Endothelial cell of umbilical vein (primary cell): Measurements from ENCODE around the gene PNPLA3. TPM values are rescaled to one million over a fixed set of nuclear protein-coding genes. Genes with fewer than 3 reads are reported as not detected.
"Not testable (repeated sequence)": the region's sequence is repeated elsewhere in the genome, so short reads cannot be mapped to it uniquely, and the experiment has no call there.

ENCODE experiments used
- BruUV-seq: library from RNA; stranded (reverse); fragments of 400-500 nt; replicated peaks from 2 replicates; lab custom pipeline; 2021; lab: Mats Ljungman, UMichigan
- CTCF ChIA-PET: fragments of 300-600, 350-600 bp; sonication (Branson Sonifier 250); formaldehyde crosslinking; loops from one replicate; lab custom pipeline; 2021; ENCODE audit warnings: antibody characterized with exemption, inconsistent platforms; lab: Charles Lee
- POLR2A ChIA-PET: fragments of 300-600, 350-600 bp; sonication (Branson Sonifier 250); formaldehyde crosslinking; loops from one replicate; lab custom pipeline; 2021; ENCODE audit warnings: antibody characterized with exemption, inconsistent platforms; lab: Charles Lee
- DNase-seq: peaks from one replicate; pipeline ENCODE4 v3.0.0-alpha.2; 2011; ENCODE audit warnings: low read depth, low spot score
- FAIRE-seq: peaks from 2 replicates; lab custom pipeline; 2011; peaks lifted over from hg19 to GRCh38; lab: Jason Lieb, UNC
- H2AFZ ChIP-seq: 2 replicates; pipeline ENCODE4 v1.6.0; 2012; ENCODE audit warnings: low read depth, low read length, control low read depth, inconsistent platforms
- H3K27ac ChIP-seq: 2 replicates; pipeline ENCODE4 v1.5.1; 2011; ENCODE audit warnings: low read depth, mild to moderate bottlenecking, control low read depth, low read length, moderate library complexity; ENCODE audit not compliant: insufficient read depth
- H3K27me3 ChIP-seq, 2 experiments: 2 replicates each; pipeline versions ENCODE4 v1.6.0 to v1.6.1; 2011; ENCODE audit warnings: low read length in 2 of 2, mixed read lengths in 1 of 2; ENCODE audit not compliant: control insufficient read depth in 2 of 2, insufficient read depth in 2 of 2
- H3K36me3 ChIP-seq, 2 experiments: 2 replicates in 1 of 2; 3 replicates in 1 of 2; pipeline ENCODE4 v1.5.1; 2011; ENCODE audit warnings: low read length in 2 of 2, mild to moderate bottlenecking in 1 of 2, moderate library complexity in 1 of 2; ENCODE audit not compliant: control insufficient read depth in 2 of 2, insufficient read depth in 2 of 2; ENCODE audit errors: extremely low read depth in 1 of 2
- H3K4me1 ChIP-seq: 3 replicates; pipeline ENCODE4 v1.5.1; 2011; ENCODE audit warnings: mild to moderate bottlenecking, low read length; ENCODE audit not compliant: control insufficient read depth, insufficient read depth; ENCODE audit errors: extremely low read depth
- H3K4me2 ChIP-seq: 2 replicates; pipeline ENCODE4 v1.6.1; 2011; ENCODE audit warnings: low read length, control low read depth, mixed read lengths; ENCODE audit not compliant: insufficient read depth
- H3K4me3 ChIP-seq, 3 experiments: fragments of 200-600 bp in 1 of 3; sonication (generic), shearing (Covaris generic) in 1 of 3; replicated peaks in 1 of 3; 2 replicates each; pipeline ENCODE4 v1.5.1; 2011 to 2016; ENCODE audit warnings: control low read depth in 3 of 3, low read length in 3 of 3, mild to moderate bottlenecking in 2 of 3, inconsistent platforms in 1 of 3, low read depth in 1 of 3, moderate library complexity in 1 of 3; ENCODE audit not compliant: insufficient read depth in 1 of 3
- H3K79me2 ChIP-seq: 2 replicates; pipeline ENCODE4 v1.6.0; 2012; ENCODE audit warnings: low read length, inconsistent platforms; ENCODE audit not compliant: control insufficient read depth, insufficient read depth
- H3K9ac ChIP-seq: replicated peaks from 2 replicates; pipeline ENCODE3; 2011; ENCODE audit warnings: low read length, control low read depth; ENCODE audit not compliant: insufficient read depth; ENCODE audit errors: extremely low read depth
- H3K9me1 ChIP-seq: replicated peaks from 3 replicates; pipeline ENCODE4 v1.6.0; 2011; ENCODE audit warnings: mild to moderate bottlenecking, low read length; ENCODE audit not compliant: control insufficient read depth, insufficient read depth; ENCODE audit errors: extremely low read depth
- H3K9me3 ChIP-seq: replicated peaks from 2 replicates; pipeline ENCODE4 v1.5.1; 2012; ENCODE audit warnings: low read length, inconsistent platforms; ENCODE audit not compliant: control insufficient read depth, insufficient read depth
- H4K20me1 ChIP-seq: replicated peaks from 2 replicates; pipeline ENCODE3; 2011; ENCODE audit warnings: mild to moderate bottlenecking, low read length; ENCODE audit not compliant: control insufficient read depth, insufficient read depth; ENCODE audit errors: extremely low read depth
- EZH2 ChIP-seq: IDR thresholded peaks from 2 replicates; pipeline ENCODE4 v1.6.1; 2012; ENCODE audit warnings: borderline replicate concordance, low read depth, mild to moderate bottlenecking, moderate library complexity, low read length, inconsistent platforms; ENCODE audit not compliant: severe bottlenecking
- FOS ChIP-seq: IDR thresholded peaks from 2 replicates; pipeline ENCODE4 v1.6.1; 2011; ENCODE audit warnings: mild to moderate bottlenecking, low read length, moderate library complexity, borderline replicate concordance; ENCODE audit not compliant: insufficient read depth
- GATA2 ChIP-seq: IDR thresholded peaks from 2 replicates; pipeline ENCODE4 v1.7.0; 2011; ENCODE audit warnings: low read depth, mild to moderate bottlenecking, moderate library complexity, mixed read lengths, low read length; ENCODE audit not compliant: insufficient read length, insufficient read depth
- JUN ChIP-seq: IDR thresholded peaks from 2 replicates; pipeline ENCODE4 v1.6.1; 2011; ENCODE audit warnings: borderline replicate concordance, low read depth; ENCODE audit not compliant: insufficient read length, insufficient read depth
- MYC ChIP-seq: IDR thresholded peaks from one replicate; pipeline ENCODE4 v1.6.1; 2011; ENCODE audit warnings: mild to moderate bottlenecking, low read depth, low read length
- POLR2A ChIP-seq: IDR thresholded peaks from 2 replicates; pipeline ENCODE4 v1.6.1; 2012; ENCODE audit warnings: low read depth, mild to moderate bottlenecking, control low read depth, low read length
- POLR2AphosphoS5 ChIP-seq: IDR thresholded peaks from 2 replicates; pipeline ENCODE4 v1.6.1; 2012; ENCODE audit warnings: low read depth, mild to moderate bottlenecking, control low read depth, low read length, moderate library complexity; ENCODE audit not compliant: insufficient read depth
- dilution Hi-C: fragments of 300-500 bp; cut with MboI; formaldehyde crosslinking; loops from one replicate; pipeline ENCODE4 v1.15.0; 2019; ENCODE audit warnings: low sequenced_read_pairs; ENCODE audit not compliant: extremely low pct_ligation_motif_present
- intact Hi-C: fragments of 100-400 bp; cut with micrococcal nuclease; formaldehyde crosslinking; loops from one replicate; pipeline ENCODE4 v1.10.0; 2022
- polyA plus RNA-seq, 4 experiments: library from polyadenylated mRNA; depleted of rRNA in 3 of 4; stranded (reverse) in 3 of 4; unstranded in 1 of 4; fragments of >200 nt; gene quantifications; 2 replicates each; pipeline versions ENCODE4 v1.2.1 to v1.2.3, GENCODE V29; 2011 to 2012; ENCODE audit warnings: missing spikeins in 1 of 4
- total RNA-seq: library from RNA; stranded (reverse); gene quantifications from 2 replicates; pipeline ENCODE4 v1.2.3, GENCODE V29; 2021
- TF ChIP-seq, protein P1 (sequence below), 2 donors: IDR thresholded peaks; 1 replicate in 1 of 2; 2 replicates in 1 of 2; pipeline ENCODE4 v1.5.1; 2011; ENCODE audit warnings: low read length in 2 of 2, mild to moderate bottlenecking in 2 of 2, moderate library complexity in 2 of 2, control low read depth in 1 of 2, inconsistent platforms in 1 of 2, low read depth in 1 of 2; ENCODE audit not compliant: insufficient read depth in 1 of 2; ENCODE audit errors: extremely low read depth in 1 of 2
- TF ChIP-seq, protein P2 (sequence below): IDR thresholded peaks from 2 replicates; pipeline ENCODE4 v1.6.1; 2011; ENCODE audit not compliant: insufficient read depth, insufficient read length

The PNPLA3 gene
- total and polyA plus RNA-seq, 2 donors (not counting 3 experiments of a cell fraction or from before 2014, with no cell fraction given): 5.3 to 12.3 TPM

DNA sequence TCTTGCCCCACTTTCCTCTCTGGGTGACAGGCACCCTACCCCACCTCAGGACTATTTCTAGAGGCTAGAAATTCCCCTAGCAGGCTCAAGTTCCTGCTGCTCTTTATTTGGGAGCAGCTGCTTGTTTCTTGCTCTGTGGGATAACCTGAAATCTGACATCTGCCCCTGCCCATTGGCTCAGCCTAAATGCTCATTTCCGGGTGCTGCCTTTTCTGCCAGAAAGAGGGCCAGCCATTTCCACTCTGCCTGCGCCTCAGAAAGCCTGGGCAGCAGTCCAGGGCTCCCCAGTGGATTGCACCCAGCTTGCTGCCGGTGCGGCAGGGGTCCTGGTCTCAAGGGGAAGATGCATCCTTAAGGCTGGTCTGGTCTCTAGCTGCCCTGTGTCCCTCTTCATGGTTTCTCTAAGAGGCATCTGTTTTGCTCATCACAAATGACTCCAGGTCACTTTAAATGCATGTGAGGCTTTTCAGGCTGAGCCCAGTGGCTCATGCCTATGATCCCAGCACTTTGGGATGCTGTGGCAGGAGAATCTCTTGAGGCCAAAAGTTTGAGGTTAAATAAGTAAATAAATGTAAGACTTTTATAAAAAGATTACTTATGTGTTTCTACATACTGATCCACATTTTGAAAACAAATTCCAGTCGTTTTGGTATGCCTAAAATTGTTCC, 21.5 kb upstream of the PNPLA3 start:
- Histone ChIP-seq H2AFZ (no peak overlapping the region), H3K27me3 (no peaks in the 10 kb centered on the region), H3K4me1 (no peaks in the 10 kb centered on the region), H3K4me3 (no peak overlapping the region), H3K27ac (no peak overlapping the region), H3K36me3 (no peaks in the 10 kb centered on the region), H3K79me2 (no peaks in the 10 kb centered on the region), H3K9me1 (no peaks in the 10 kb centered on the region), H3K9me3 (no peaks in the 10 kb centered on the region), H4K20me1 (no peaks in the 10 kb centered on the region), H3K9ac (no peak overlapping the region), H3K4me2 (no peak overlapping the region)
- dilution Hi-C loops (no loop called here), intact Hi-C loops (no loop called here)
- ChIA-PET CTCF (interaction anchor here (1.9 kb wide), 1 partner anchor 19 kb away, joined by 12 read pairs; no protein-coding TSS in a partner anchor), POLR2A (no interaction called here)
- DNase-seq: no peak
- TF ChIP-seq GATA2 (no peak), POLR2AphosphoS5 (no peak), FOS (no peak), POLR2A (no peak), JUN (no peak), EZH2 (no peak), MYC (no peak)
- TF ChIP-seq, protein P1, sequence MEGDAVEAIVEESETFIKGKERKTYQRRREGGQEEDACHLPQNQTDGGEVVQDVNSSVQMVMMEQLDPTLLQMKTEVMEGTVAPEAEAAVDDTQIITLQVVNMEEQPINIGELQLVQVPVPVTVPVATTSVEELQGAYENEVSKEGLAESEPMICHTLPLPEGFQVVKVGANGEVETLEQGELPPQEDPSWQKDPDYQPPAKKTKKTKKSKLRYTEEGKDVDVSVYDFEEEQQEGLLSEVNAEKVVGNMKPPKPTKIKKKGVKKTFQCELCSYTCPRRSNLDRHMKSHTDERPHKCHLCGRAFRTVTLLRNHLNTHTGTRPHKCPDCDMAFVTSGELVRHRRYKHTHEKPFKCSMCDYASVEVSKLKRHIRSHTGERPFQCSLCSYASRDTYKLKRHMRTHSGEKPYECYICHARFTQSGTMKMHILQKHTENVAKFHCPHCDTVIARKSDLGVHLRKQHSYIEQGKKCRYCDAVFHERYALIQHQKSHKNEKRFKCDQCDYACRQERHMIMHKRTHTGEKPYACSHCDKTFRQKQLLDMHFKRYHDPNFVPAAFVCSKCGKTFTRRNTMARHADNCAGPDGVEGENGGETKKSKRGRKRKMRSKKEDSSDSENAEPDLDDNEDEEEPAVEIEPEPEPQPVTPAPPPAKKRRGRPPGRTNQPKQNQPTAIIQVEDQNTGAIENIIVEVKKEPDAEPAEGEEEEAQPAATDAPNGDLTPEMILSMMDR (IDR thresholded peaks at IDR 0.05; ENCODE audit: extremely low read depth in 1 of 2, insufficient read depth in 1 of 2, low read depth in 1 of 2, low read length in 2 of 2): no peak
- TF ChIP-seq, protein P2, sequence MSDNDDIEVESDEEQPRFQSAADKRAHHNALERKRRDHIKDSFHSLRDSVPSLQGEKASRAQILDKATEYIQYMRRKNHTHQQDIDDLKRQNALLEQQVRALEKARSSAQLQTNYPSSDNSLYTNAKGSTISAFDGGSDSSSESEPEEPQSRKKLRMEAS: no peak
- FAIRE-seq: no peak
- no TSS peak for BruUV-seq

DNA sequence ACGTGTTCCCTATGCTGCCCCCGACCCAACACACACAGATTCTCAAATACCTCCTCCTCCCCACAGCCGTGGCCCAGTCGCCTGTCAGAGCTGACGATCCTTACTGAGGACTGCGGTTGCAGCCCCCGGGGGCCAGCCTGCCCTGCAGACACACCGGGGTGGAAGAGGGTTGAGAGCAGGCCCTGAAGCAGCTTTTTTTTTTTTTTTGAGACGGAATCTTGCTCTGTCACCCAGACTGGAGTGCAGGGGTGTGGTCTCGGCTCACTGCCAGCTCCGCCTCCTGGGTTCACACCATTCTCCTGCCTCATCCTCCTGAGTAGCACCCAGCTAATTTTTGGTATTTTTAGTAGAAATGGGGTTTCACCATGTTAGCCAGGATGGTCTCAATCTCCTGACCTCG, 20.6 kb upstream of the PNPLA3 start:
- BruUV-seq, H3K27ac ChIP-seq, H3K36me3 ChIP-seq, H3K9ac ChIP-seq, POLR2A ChIA-PET, H3K4me1 ChIP-seq, DNase-seq, FAIRE-seq, H3K4me2 ChIP-seq, H3K9me3 ChIP-seq, dilution Hi-C loops, H4K20me1 ChIP-seq, H3K27me3 ChIP-seq, H3K79me2 ChIP-seq, H3K4me3 ChIP-seq, H2AFZ ChIP-seq, H3K9me1 ChIP-seq, intact Hi-C loops: not testable (repeated sequence)
- CTCF ChIA-PET: interaction anchor here (0.9 to 1.9 kb wide), 4 partner anchors 18 to 43 kb away, joined by 3 to 12 read pairs (median 4); no protein-coding TSS in a partner anchor
